GM10248 (cell line): ENCODE results near the gene CIB2.

Experiments used
- CTCF ChIA-PET: fragments of 300-600 bp; sonication (Branson Sonifier 250); formaldehyde crosslinking; extraction: SDS; loops from one replicate; lab custom pipeline; 2021; ENCODE audit warnings: antibody characterized with exemption; lab: Yijun Ruan, JAX
- POLR2A ChIA-PET: fragments of 350-650 bp; sonication (Branson Sonifier 250); formaldehyde crosslinking; extraction: SDS; loops from one replicate; lab custom pipeline; 2020; ENCODE audit warnings: antibody characterized with exemption; lab: Yijun Ruan, JAX
- DNase-seq: peaks from one replicate; pipeline ENCODE4 v3.0.0; 2012; ENCODE audit errors: extremely low spot score
- CTCF ChIP-seq: IDR thresholded peaks from 2 replicates; pipeline ENCODE4 v1.5.1; 2012; ENCODE audit warnings: mild to moderate bottlenecking, low read depth; ENCODE audit errors: extremely low read depth, missing control alignments, control extremely low read depth

Gene CIB2

GRCh38 chr15:78142332-78142731 is 11.1 kb upstream of the CIB2 start:
- no peak for DNase-seq
- no peak for TF ChIP-seq CTCF
- POLR2A ChIA-PET = no interaction called here
- CTCF ChIA-PET = interaction anchor here (1.6 to 2.1 kb wide), 2 partner anchors 53 to 99 kb away, joined by 6 to 7 read pairs; no protein-coding TSS in a partner anchor

GRCh38 chr15:78140292-78140691 is 9.0 kb upstream of the CIB2 start:
- ChIA-PET POLR2A (no interaction called here), CTCF (interaction anchor here (1.6 to 5.2 kb wide), 4 partner anchors 10 to 55 kb away, joined by 5 to 19 read pairs (median 14); partner anchors contain the start of gene CIB2)
- no peak for TF ChIP-seq CTCF
- DNase-seq = no peak

GRCh38 chr15:78139578-78139977 is 8.3 kb upstream of the CIB2 start:
- no peak for DNase-seq
- CTCF ChIA-PET = interaction anchor here (1.1 to 5.2 kb wide), 8 partner anchors 9 to 173 kb away, joined by 4 to 19 read pairs (median 4); partner anchors contain the start of gene CIB2
- no peak for TF ChIP-seq CTCF
- POLR2A ChIA-PET = no interaction called here

- CTCF ChIA-PET = interaction anchor here (0.9 to 1.9 kb wide), 3 partner anchors 61 to 107 kb away, joined by 3 to 19 read pairs (median 9); no protein-coding TSS in a partner anchor
- TF ChIP-seq CTCF = no peak
- POLR2A ChIA-PET = no interaction called here
- no peak for DNase-seq
Measured at GRCh38 chr15:78133801-78134200, 2.6 kb upstream of the CIB2 start.

- DNase-seq = no peak
- CTCF ChIA-PET = interaction anchor here (0.6 to 11.3 kb wide), 30 partner anchors 8 to 292 kb away, joined by 3 to 193 read pairs (median 5); partner anchors contain the start of gene IDH3A
- POLR2A ChIA-PET = interaction anchor here (1.8 kb wide), 1 partner anchor 135 kb away, joined by 7 read pairs; the partner anchor contains the start of gene DNAJA4
- TF ChIP-seq CTCF = no peak
Measured at GRCh38 chr15:78130466-78131294, 565 bp downstream of the CIB2 start.

GRCh38 chr15:78129751-78130287 is 1.4 kb downstream of the CIB2 start:
- TF ChIP-seq CTCF = no peak
- CTCF ChIA-PET = interaction anchor here (0.9 to 11.3 kb wide), 21 partner anchors 9 to 171 kb away, joined by 3 to 193 read pairs (median 8); partner anchors contain the start of gene IDH3A
- POLR2A ChIA-PET = no interaction called here
- DNase-seq = no peak
